Embryonic facial prominence (tissue), 1 donor: ENCODE results near the gene EDDM13.
"Not testable (repeated sequence)": the region's sequence is repeated elsewhere in the genome, so short reads cannot be mapped to it uniquely, and the experiment has no call there.

Experiments used
- DNase-seq: peaks from one replicate; pipeline ENCODE4 v3.0.0-alpha.2; 2016; ENCODE audit errors: extremely low spot score

The EDDM13 gene

DNA sequence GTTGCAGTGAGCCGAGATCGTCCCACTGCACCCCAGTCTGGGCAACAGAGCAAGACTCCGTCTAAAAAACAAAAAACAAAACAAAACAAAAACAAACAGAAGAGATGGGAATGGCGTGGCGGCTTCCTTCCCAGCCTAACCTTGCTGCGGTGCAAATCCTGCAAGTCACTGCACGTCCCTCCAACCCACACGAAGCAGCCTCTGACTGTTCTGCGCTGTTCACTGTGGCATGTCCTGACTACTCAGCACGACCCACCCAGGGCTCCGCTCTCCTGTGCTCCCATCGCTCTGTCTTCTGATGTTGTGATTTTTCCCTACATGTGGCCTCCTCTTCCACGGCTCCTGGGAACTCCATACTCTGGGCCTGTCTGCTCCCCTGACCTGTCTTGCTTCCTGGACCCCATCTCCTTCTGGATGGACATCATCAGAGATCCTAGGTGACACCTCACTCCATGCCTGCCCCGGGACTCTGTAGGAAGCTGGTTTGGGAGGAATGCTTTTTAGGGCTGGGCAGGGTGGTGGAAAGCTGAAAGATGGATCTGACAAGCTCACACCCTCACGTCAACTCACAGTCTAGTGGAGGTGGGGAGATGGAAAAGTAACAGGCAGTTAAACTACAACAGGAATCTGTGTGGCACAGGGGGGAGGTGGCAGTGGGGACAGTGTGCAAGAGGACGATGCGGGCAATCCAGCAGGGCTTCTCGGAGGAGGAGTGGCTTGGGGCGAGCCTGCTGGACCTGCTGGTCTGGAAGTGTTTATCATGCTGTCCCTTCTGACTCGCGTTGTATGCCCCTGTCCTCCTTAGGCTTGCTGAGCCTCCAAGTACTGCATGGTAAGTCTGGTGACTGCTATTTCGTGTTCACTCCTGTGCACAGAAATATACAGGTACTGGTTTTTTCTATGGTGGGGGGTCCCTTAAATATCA is 23.2 kb downstream of the EDDM13 start:
- DNase-seq: no peak

- no peak for DNase-seq
These were observed 24.5 kb downstream of the EDDM13 start for GRCh38 chr19:56297010-56297409.

DNA sequence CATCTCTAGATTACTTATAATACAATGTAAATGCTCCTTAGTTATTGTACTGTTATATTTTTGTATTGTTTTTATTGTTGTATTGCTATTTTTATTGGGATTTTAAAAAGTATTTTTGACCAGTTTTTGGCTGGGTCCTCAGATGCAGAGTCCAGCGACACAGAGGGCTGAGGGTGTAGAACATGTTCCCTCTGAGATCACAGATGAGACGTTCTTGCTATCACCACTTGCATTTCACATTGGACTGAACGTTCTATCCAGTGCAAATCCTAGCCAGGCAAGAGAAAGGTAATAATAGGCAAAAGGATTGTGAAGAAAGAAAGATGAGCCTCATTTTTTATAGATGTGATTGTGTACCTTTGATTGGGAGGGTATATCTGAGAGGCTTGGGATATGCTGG is 27.1 kb downstream of the EDDM13 start:
- DNase-seq: no peak

- DNase-seq: no peak
These were observed 28.6 kb downstream of the EDDM13 start for GRCh38 chr19:56301155-56301554.

- DNase-seq: no peak
These were observed 29.5 kb downstream of the EDDM13 start for GRCh38 chr19:56301886-56302620.

GRCh38 chr19:56304243-56304642 is 31.7 kb downstream of the EDDM13 start:
- no peak for DNase-seq

GRCh38 chr19:56306016-56306415 is 33.5 kb downstream of the EDDM13 start:
- no peak for DNase-seq

DNA sequence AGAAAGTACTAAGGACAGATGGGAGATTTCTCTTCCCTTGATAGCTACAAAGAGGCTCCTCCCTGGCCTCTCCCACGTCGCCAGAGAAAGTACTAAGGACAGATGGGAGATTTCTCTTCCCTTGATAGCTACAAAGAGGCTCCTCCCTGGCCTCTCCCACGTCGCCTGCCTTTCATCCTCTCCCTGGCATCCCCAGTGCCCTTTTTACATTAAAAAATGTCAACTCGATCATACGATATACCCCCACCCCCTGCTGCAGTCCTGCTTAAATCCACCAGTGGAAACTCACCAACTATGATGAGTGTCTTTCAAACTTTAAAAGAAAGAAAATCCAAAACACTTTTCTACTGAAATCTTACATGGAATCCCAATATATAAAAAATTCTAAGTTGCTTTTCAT is 34.5 kb downstream of the EDDM13 start:
- DNase-seq: not testable (repeated sequence)

- no peak for DNase-seq
These were observed 36.2 kb downstream of the EDDM13 start for GRCh38 chr19:56308792-56309191.

DNA sequence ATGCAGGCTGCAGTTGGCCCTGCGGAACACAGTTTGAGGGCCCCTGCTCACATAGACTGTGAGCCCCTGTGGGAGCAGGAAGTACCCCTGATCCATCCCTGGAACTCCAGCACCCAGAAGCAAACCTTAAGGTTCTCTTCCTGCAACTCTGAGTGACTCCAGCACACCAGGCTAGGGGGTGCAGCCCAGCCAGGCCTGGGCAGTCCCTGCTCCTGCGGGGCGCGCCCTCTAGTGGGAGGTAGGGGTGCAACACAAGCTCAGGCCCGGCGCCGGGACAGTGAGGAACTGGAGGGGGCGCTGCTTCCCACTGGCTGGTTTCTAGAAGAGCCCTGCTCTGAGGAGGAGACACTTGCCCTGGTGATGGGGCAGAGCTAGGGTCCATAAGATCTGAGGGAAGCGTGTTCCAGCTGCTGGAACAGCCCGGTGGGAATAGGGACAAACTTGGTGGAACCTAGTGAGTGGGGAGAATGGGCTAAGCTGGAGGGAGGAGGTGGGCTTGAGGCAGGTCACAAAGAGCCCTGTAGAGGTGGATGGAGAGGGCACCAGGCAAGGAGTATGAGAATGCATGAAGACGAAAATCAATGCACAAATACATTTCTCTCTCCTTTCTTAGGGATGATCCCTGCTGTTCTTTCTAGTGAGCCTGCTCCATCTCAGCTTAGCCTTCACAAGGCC is 37.1 kb downstream of the EDDM13 start:
- no peak for DNase-seq

GRCh38 chr19:56310462-56310861 is 37.9 kb downstream of the EDDM13 start:
- DNase-seq: no peak

DNA sequence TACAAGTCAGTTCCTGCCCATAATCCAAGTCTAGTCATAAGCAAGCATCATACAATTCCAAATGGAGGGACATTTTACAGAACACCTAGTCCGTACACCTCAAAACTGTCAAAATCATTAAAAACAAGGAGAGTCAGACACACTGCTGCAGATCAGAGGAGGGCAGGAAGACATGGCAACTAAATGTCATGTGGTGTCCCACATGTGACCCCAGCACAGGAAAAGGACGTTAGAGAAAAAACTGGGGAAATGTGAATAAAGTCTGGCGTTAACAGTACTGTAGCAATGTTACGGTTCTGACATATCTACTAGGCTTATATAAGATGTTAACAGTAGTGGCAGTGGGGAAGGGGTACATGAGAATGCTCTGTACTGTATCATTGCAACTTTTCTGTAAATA is 39.8 kb downstream of the EDDM13 start:
- DNase-seq: no peak

DNA sequence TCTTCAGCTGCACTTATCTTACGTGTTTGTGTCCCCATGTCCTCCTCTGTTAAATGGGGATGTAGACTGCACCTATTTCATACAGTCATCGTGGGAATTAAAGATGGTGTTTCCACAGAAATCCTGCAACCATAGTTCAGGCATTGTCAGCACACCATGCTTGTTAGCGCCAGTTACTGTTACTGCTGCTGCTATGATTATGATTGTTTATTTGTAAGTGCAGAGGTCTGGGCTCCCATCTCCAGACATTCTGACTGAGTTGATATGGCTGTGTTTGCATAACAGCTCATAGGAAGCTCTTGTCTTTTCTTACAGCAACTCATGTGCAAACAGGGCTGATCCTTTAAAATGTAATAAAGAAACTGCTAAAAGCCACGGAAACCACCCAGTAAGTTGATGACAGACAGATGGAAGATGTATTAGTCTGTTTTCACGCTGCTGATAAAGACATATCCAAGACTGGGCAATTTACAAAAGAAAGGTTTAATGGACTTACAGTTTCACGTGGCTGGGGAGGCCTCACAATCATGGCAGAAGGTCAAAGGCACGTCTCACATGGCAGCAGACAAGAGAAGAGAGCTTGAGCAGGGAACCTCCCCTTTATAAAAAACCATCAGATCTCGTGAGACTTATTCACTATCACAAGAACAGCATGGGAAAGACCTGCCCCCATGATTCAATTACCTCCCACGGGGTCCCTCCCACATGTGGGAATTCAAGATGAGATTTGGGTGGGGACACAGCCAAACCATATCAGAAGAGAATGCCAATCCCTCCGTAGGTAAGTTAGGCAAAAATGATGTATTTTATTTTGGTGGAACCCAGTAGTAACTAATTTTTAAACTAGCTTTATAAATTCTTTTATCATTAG is 40.5 kb downstream of the EDDM13 start:
- DNase-seq: no peak

DNA sequence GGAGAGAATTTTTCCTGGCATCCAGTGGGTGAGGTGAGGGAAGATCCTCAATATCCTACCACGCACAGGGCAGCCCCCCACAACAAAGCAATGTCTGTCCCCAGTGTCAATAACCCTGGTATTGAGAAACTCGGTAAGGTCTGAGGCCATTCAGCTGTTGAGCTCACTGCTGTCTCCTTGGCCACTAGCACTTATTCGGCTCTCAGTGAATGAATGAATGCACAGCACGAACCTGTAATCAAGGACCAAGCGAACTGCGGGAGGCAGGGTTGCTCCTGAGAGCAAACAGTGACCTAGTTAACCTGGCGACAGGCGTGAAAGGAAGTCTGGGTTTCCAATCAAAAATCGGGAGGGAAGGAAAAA is 41.5 kb downstream of the EDDM13 start:
- no peak for DNase-seq

DNA sequence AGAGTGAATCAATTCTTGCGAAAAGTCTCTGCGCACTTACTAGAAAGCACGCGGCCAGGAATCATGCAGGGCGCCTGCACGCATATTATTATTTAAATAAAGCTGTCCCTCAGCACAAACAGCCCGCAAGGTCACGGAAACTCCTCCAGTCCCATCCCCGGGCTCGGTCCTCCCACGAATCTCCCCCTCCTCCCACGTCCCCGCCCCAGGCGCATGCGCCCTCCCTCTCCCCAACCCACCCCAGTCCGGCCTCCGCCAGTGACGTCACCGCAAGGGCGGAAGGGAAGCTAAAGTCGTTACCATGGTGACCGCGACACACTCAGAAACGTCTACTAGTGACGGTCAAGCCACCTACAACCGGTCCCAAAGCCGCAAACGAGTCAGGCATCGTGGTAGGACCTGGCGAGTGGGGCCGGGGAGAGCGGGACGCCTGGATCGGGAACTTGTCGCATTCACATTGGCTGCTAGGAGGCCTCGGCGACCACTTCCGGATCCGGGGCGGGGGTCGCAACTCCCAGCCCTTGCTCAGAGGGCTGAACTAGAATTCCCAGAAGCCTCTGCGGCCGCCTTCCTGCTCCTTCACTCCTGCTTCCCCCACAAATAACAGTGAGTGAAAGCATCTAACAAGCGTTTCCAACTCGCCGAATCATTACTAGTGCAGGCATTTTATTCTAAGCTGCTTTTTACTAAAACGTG is 42.0 kb downstream of the EDDM13 start, which contains the start of gene ZSCAN5A:
Gene ZSCAN5A (minus strand): TSS at position 459 of the 696 bp plus-strand sequence. CDS start 89,793 bp downstream, outside the sequence.
- DNase-seq: peak; percentile 92

DNA sequence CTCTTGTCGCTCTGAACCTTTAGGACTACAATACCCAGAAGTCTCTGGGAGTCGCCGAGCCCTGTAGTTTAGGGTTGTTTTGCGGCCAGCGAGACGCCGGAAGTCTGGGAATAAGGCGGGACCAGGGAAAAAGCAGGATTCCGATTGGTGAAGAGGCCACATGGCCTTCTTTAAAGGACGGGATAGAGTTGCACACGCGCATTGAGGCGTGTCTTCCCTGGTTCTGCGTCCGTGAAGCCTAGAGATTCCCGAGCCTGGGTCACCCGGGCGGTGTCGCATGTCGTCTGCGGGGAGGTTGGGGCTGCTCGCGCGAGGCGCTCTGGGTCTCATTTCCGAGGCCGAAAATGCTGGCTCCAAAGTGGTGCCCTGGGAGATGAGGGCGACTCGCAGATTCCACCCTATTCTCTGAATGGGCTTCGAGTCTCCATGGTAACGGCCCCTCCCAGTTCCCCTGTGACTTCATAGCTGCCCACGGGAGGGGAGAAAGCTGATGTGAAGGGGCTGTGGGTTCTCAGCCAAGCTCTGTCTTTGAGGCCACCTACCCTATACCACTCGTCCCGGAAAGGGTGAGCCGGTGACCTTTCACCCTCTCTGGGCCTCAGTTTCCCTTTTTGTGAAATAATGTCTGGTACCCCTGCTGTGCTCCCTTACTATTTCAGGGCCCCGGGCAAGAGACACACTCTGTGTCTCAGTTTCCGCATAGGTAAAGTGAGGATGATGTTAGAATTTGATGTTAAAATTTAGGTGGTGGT is 42.7 kb downstream of the EDDM13 start:
- DNase-seq: peak; percentile 95

DNA sequence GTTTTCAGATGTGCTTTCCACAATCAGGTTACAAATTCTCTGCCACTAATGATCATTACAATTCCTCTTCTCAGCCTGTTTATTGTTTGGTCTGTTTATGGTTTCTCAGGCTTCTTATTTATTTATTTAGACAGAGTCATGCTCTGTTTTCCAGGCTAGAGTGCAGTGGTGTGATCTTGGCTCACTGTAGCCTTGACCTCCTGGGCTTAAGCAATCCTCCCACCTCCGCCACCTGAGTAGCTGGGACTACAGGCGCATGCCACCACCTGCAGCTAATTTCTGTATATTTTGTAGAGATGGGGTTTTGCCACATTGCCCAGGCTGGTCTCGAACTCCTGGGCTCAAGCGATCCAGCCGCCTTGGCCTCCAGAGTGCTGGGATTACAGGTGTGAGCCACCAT is 44.2 kb downstream of the EDDM13 start:
- no peak for DNase-seq

DNA sequence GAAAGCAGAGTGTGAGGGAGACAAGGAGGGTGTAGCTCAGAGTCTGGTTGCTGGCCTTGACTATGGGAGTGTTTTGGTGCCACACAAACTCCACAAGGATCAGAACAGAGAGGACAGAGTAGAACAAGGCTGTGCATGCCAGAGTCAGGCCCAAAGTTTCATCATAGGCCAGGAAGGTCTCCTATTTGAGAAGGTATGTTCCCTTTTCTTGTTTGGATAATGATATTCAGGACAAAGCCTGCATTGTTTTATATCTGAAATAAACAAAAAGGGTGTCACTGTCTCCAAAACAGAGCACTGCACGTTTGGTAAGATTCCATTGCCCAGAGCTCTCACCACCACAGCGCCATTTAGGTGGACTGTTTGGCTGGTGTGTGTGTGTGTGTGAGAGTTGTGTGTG is 45.2 kb downstream of the EDDM13 start:
- DNase-seq: no peak

GRCh38 chr19:56319991-56320390 is 47.4 kb downstream of the EDDM13 start:
- DNase-seq: no peak
